ENCODE measurements around the gene NSUN5.
"Not testable (repeated sequence)": the region's sequence is repeated elsewhere in the genome, so short reads cannot be mapped to it uniquely, and the experiment has no call there.

NSUN5 gene

GRCh38 chr7:73308665-73309214 is at the start of gene NSUN5:
NSUN5 (minus strand) TSS chr7:73308826; CDS start chr7:73308790, 36 bp downstream.
- DNase-seq (ENCODE audit: low read depth): peak; percentile 71

GRCh38 chr7:73356159-73356558 is 47.5 kb upstream of the NSUN5 start:
- DNase-seq (ENCODE audit: low read depth): no peak

DNA sequence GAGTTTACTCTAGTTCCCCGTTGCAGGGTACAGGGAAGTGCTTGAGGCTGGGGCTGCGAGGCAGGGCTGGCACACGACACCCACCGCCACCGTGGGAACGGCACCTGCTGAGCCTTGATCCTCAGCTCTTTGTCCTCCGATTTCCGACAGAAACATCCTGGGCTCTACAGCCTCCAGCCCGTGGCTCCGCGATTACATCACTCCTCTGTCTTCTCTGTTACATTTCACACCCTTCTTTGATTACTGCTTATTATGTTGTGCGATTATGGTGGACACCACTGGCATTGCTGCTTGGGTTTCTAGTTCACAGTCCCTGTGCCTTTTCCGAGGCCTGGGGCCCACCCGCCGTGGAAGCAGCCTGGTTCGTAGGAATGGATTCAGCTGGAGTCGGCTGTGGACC is 46.2 kb upstream of the NSUN5 start:
- DNase-seq (ENCODE audit: low read depth): no peak

DNA sequence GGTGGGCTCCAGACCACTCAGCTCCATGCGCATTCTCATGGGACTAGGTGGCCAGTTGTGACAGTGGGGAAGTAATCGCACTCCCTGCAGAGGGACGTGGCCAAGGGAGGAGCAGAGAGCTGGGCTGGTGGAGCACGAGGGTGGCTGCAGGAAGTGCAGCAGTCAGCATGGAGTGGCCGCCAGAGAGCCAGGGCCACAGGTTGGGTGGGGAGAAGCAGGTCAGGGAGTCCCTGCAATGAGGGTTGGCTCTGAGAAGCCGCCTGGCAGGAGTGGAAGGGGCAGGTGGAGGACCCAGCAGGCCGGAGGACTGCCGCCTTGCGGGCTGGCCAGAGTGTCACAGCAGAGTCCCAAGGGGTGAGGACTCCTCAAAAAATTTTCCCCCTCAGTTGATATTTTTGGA is 45.6 kb upstream of the NSUN5 start:
- no peak for DNase-seq (ENCODE audit: low read depth)

- peak; percentile 62 for DNase-seq (ENCODE audit: low read depth)
These were observed 44.6 kb upstream of the NSUN5 start for GRCh38 chr7:73353243-73353642.

- no peak for DNase-seq (ENCODE audit: low read depth)
These were observed 44.2 kb upstream of the NSUN5 start for GRCh38 chr7:73352784-73353183.

DNA sequence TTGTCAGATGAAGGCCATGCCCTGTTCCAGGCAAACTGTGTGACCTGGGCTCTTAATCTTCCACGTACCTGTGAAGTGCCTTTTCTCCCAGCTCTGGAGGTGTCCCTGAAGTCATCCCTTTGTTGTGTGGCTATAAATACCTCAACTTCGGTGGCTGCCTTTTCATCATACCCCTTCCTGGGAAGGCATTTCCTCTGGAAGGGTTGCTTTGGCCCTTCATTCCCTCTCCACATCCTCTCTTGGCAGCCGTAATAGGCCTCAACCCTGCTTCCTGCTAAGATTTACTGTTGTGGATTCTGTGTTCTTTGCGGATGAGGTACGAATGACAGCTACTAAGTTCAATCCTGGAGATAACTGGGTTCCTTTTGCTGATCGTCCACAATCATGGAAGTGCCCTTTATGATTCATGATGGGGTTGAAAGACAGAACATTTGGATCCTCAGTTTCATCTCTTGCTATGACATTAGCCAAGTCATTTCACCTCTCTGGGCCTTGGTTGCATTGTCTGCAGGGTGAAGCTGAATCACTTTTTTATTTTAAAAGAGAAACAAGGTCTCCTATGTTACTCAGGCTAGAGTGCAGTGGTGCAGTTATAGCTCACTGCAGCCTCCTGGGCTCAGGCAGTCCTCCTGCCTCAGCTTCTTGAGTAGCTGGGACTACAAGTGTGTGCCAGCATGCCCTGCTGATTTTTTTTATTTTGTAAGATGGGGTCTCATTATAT is 43.0 kb upstream of the NSUN5 start:
- no peak for DNase-seq (ENCODE audit: low read depth)

- DNase-seq (ENCODE audit: low read depth): no peak
These were observed 41.9 kb upstream of the NSUN5 start for GRCh38 chr7:73350306-73351068.

GRCh38 chr7:73349763-73350162 is 41.1 kb upstream of the NSUN5 start:
- no peak for DNase-seq (ENCODE audit: low read depth)

- no peak for DNase-seq (ENCODE audit: low read depth)
These were observed 37.3 kb upstream of the NSUN5 start for GRCh38 chr7:73345951-73346350.

GRCh38 chr7:73345538-73345937 is 36.9 kb upstream of the NSUN5 start:
- no peak for DNase-seq (ENCODE audit: low read depth)

GRCh38 chr7:73343671-73344380 is 35.2 kb upstream of the NSUN5 start:
- no peak for DNase-seq (ENCODE audit: low read depth)

GRCh38 chr7:73342645-73343044 is 34.0 kb upstream of the NSUN5 start:
- peak; percentile 42 for DNase-seq (ENCODE audit: low read depth)

DNA sequence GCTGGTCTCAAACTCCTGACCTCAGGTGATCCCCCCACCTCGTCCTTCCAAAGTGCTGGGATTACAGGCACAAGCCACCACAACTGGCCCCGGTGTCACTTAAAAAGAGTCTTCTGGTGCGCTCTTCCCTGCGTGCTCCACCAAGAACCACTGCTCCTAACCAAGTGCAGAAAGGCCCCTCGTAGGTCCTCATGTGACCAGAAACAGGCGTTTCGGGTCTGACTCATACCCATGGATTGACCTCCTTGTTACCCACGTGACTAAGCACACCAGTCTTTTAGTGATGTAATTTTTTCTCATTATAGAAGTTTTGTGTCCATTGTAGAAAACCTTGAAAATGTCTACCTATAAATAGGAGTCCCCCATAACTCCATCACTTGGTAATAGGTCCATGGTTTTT is 33.3 kb upstream of the NSUN5 start:
- DNase-seq (ENCODE audit: low read depth): peak; percentile 85

GRCh38 chr7:73340514-73340913 is 31.9 kb upstream of the NSUN5 start:
- DNase-seq (ENCODE audit: low read depth): no peak

DNA sequence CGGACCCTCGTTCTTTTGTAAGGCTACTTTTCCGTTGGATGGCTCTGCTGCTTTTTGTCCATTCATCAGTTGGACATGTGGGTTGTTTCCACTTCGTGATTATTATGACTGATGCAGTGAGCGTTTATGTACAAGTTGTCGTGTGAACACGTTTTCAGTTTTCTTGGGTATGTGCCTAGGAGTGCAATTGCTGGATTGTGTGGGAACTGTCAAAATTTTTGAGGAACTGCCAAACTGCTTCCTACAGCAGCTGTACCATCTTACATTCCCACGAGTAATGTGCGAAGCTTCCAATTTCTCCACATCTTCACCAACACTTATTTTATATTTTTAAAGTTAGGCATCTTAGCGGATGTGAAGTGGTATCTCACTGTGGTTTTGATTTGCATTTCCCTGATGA is 29.7 kb upstream of the NSUN5 start:
- peak; percentile 6 for DNase-seq (ENCODE audit: low read depth)

DNA sequence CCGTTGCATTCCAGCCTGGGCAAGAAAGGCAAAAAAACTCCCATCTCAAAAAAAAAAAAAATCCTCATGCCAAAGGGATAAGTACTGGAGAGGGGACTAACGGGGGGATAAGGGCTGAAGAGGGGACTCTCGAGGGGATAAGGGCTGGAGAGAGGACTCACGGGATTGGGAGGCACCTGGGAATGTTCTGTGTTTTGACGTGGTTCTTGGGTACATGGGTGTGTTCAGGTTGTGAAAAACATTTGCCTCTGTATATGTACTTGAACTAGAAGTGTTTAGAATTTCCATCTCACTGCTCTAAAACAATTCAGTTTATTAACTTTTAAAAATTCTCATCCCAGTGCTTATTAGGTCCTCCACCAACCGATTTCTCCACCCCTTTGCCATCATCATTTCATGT is 23.8 kb upstream of the NSUN5 start:
- DNase-seq (ENCODE audit: low read depth): no peak

- DNase-seq (ENCODE audit: low read depth): no peak
These were observed 22.1 kb upstream of the NSUN5 start for GRCh38 chr7:73330772-73331171.

DNA sequence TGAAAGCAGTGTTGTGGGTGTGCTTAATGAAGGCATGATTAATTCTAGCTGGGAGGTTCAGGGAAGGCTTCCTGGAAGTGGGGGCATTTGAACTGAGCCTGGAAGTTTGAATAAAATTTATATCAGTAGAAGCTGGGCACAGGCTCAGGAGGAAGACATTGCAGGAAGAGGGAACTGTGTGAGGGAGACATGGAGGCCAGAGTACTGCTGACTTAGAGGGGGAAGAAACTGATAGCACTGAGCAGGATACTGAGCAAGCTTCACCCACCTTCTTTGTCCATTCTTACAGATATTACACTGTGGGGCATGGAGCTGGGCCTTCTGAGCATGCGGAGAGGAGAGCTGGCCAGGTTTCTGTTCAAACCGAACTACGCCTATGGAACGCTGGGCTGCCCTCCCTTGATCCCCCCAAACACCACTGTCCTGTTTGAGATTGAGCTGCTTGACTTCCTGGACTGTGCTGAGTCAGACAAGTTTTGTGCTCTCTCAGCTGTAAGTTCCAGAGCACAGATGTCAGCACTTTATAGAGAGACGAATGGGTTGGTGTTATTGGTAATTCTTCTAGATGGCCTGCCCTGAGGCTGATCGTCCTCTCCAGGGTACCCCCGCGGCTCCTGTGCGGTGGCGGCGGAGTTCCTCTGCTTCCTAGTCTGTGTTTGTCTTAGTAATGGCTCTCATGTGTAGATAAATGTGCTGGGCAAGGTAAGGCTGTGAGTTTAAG is 21.4 kb upstream of the NSUN5 start:
- DNase-seq (ENCODE audit: low read depth): peak; percentile 29

- no peak for DNase-seq (ENCODE audit: low read depth)
These were observed 20.1 kb upstream of the NSUN5 start for GRCh38 chr7:73328696-73329095.

- DNase-seq (ENCODE audit: low read depth): not testable (repeated sequence)
These were observed 19.3 kb upstream of the NSUN5 start, which contains the start of the genes FKBP6 and TRIM50 for GRCh38 chr7:73327922-73328321. FKBP6 (plus strand) TSS chr7:73328161; CDS start chr7:73328429, 268 bp downstream. TRIM50 (minus strand) TSS chr7:73328082; CDS start chr7:73324787, 3,295 bp downstream.

GRCh38 chr7:73327449-73327848 is 18.8 kb upstream of the NSUN5 start:
- not testable (repeated sequence) for DNase-seq (ENCODE audit: low read depth)
